WTC11 (cell line): ENCODE data around the gene CLP1. TPM values are rescaled to one million over a fixed set of nuclear protein-coding genes. Genes with fewer than 3 reads are reported as not detected.

Source experiments
- ATAC-seq: fragments of 200-7000 bp; cut with Tn5 transposase; 2 replicates; pipeline ENCODE4 v1.10.0; 2021; ENCODE audit warnings: mild to moderate bottlenecking, moderate library complexity
- CTCF ChIA-PET: fragments of 300-600 bp; sonication (Branson Sonifier 250); formaldehyde crosslinking; loops from one replicate; lab custom pipeline; 2021; ENCODE audit warnings: antibody characterized with exemption; lab: Charles Lee
- POLR2A ChIA-PET: fragments of 350-600 bp; sonication (Branson Sonifier 250); formaldehyde crosslinking; loops from one replicate; lab custom pipeline; 2021; ENCODE audit warnings: antibody characterized with exemption; lab: Charles Lee
- DNase-seq: peaks from one replicate; pipeline ENCODE4 v3.0.0; 2021; ENCODE audit warnings: low spot score
- H3K27ac Mint-ChIP-seq: 2 replicates; pipeline ENCODE4 v1.8.0; 2021; ENCODE audit warnings: mixed read lengths
- H3K27me3 Mint-ChIP-seq: 2 replicates; pipeline ENCODE4 v1.8.0; 2021; ENCODE audit warnings: low read depth, mild to moderate bottlenecking, moderate library complexity, mixed read lengths
- H3K36me3 Mint-ChIP-seq: 2 replicates; pipeline ENCODE4 v1.8.0; 2021; ENCODE audit warnings: mixed read lengths
- H3K4me1 Mint-ChIP-seq: 2 replicates; pipeline ENCODE4 v1.8.0; 2022; ENCODE audit warnings: mixed read lengths
- H3K4me3 Mint-ChIP-seq: 2 replicates; pipeline ENCODE4 v1.8.0; 2021; ENCODE audit warnings: mild to moderate bottlenecking, moderate library complexity, mixed read lengths
- H3K9me3 Mint-ChIP-seq: 2 replicates; pipeline ENCODE4 v1.8.0; 2021; ENCODE audit warnings: mixed read lengths
- CBFB ChIP-seq: sonication (generic); formaldehyde crosslinking; IDR thresholded peaks from 2 replicates; pipeline ENCODE4 v1.8.1; 2022; ENCODE audit warnings: mild to moderate bottlenecking, low read depth, missing genetic modification reagents
- HMGA2 ChIP-seq: fragments of 250-450 bp; sonication (Bioruptor Pico); IDR thresholded peaks from 2 replicates; pipeline ENCODE4 v1.4.0; 2021; ENCODE audit warnings: mild to moderate bottlenecking, moderate library complexity
- IRF2 ChIP-seq: sonication (generic); formaldehyde crosslinking; IDR thresholded peaks from 2 replicates; pipeline ENCODE4 v1.8.0; 2022; ENCODE audit warnings: low read depth, missing genetic modification reagents, borderline replicate concordance
- NFE2L1 ChIP-seq: sonication (generic); formaldehyde crosslinking; IDR thresholded peaks from 2 replicates; pipeline ENCODE4 v1.8.1; 2023; ENCODE audit warnings: missing genetic modification reagents
- NFYB ChIP-seq: sonication (generic); formaldehyde crosslinking; conservative IDR thresholded peaks from 2 replicates; pipeline ENCODE4 v1.8.0; 2022; ENCODE audit warnings: low read depth, missing genetic modification reagents
- NR2C2 ChIP-seq: sonication (generic); formaldehyde crosslinking; IDR thresholded peaks from 2 replicates; pipeline ENCODE4 v1.8.0; 2022; ENCODE audit warnings: mild to moderate bottlenecking, missing genetic modification reagents
- RELA ChIP-seq: sonication (generic); formaldehyde crosslinking; IDR thresholded peaks from 2 replicates; pipeline ENCODE4 v1.8.1; 2022; ENCODE audit warnings: missing genetic modification reagents, mild to moderate bottlenecking, borderline replicate concordance
- SMAD4 ChIP-seq: sonication (generic); formaldehyde crosslinking; IDR thresholded peaks from 2 replicates; pipeline ENCODE4 v1.8.0; 2022; ENCODE audit warnings: mild to moderate bottlenecking, missing genetic modification reagents
- TEAD4 ChIP-seq: sonication (generic); formaldehyde crosslinking; IDR thresholded peaks from 2 replicates; pipeline ENCODE4 v1.8.0; 2022; ENCODE audit warnings: mild to moderate bottlenecking, missing genetic modification reagents
- TP53 ChIP-seq: sonication (generic); formaldehyde crosslinking; IDR thresholded peaks from 2 replicates; pipeline ENCODE4 v1.8.1; 2023; ENCODE audit warnings: mild to moderate bottlenecking, missing genetic modification reagents
- ZNF138 ChIP-seq: sonication (generic); formaldehyde crosslinking; conservative IDR thresholded peaks from 2 replicates; pipeline ENCODE4 v1.8.1; 2022; ENCODE audit warnings: mild to moderate bottlenecking, moderate library complexity, missing genetic modification reagents
- ZNF232 ChIP-seq: sonication (generic); formaldehyde crosslinking; IDR thresholded peaks from 2 replicates; pipeline ENCODE4 v1.8.0; 2022; ENCODE audit warnings: mild to moderate bottlenecking, missing genetic modification reagents
- total RNA-seq: library from RNA; stranded (reverse); gene quantifications from 3 replicates; pipeline ENCODE4 v1.2.3, GENCODE V29; 2021
- TF ChIP-seq, protein P1 (sequence below): sonication (generic); formaldehyde crosslinking; IDR thresholded peaks from 2 replicates; pipeline ENCODE4 v1.8.1; 2023; ENCODE audit warnings: mild to moderate bottlenecking, missing genetic modification reagents
- TF ChIP-seq, protein P2 (sequence below): sonication (generic); formaldehyde crosslinking; IDR thresholded peaks from 2 replicates; pipeline ENCODE4 v1.8.1; 2022; ENCODE audit warnings: missing genetic modification reagents, borderline replicate concordance
- TF ChIP-seq, protein P3 (sequence below): sonication (generic); formaldehyde crosslinking; IDR thresholded peaks from 2 replicates; pipeline ENCODE4 v1.8.1; 2022; ENCODE audit warnings: mild to moderate bottlenecking, missing genetic modification reagents, moderate library complexity, borderline replicate concordance
- TF ChIP-seq, protein P4 (sequence below): sonication (generic); formaldehyde crosslinking; IDR thresholded peaks from 2 replicates; pipeline ENCODE4 v1.8.1; 2022; ENCODE audit warnings: mild to moderate bottlenecking, moderate library complexity, missing genetic modification reagents
- TF ChIP-seq, protein P5 (sequence below): sonication (generic); formaldehyde crosslinking; IDR thresholded peaks from 2 replicates; pipeline ENCODE4 v1.8.1; 2023; ENCODE audit warnings: mild to moderate bottlenecking, missing genetic modification reagents, borderline replicate concordance
- TF ChIP-seq, protein P6 (sequence below): fragments of 250-450 bp; sonication (Bioruptor Pico); IDR thresholded peaks from 2 replicates; pipeline ENCODE4 v1.9.0; 2021; ENCODE audit warnings: mild to moderate bottlenecking
- TF ChIP-seq, protein P7 (sequence below): sonication (generic); formaldehyde crosslinking; IDR thresholded peaks from 2 replicates; pipeline ENCODE4 v1.8.0; 2022; ENCODE audit warnings: mild to moderate bottlenecking, missing genetic modification reagents

CLP1 gene
- total RNA-seq, 1 experiment from 2014 or later = 26.3 TPM

DNA sequence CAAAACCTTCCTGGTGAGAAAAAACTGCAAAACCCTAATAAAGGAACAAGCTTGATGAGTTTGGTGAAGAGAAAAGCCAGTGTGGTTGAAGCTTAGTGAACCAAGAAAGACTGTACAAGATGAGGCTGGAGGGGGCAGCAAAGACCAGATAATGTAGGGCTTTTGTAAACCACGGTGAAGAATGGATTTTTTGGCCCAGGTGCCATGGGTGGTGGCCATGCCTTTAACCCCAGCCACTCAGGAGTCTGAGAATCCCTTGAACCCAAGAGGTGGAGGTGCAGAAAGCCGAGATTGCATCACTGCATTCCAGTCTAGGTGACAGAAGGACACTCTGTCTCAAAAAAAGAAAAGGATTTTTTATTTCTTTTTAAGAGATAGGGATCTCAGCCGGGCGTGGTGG, 5.3 kb downstream of the CLP1 start (continued):
- TF ChIP-seq, protein P1, sequence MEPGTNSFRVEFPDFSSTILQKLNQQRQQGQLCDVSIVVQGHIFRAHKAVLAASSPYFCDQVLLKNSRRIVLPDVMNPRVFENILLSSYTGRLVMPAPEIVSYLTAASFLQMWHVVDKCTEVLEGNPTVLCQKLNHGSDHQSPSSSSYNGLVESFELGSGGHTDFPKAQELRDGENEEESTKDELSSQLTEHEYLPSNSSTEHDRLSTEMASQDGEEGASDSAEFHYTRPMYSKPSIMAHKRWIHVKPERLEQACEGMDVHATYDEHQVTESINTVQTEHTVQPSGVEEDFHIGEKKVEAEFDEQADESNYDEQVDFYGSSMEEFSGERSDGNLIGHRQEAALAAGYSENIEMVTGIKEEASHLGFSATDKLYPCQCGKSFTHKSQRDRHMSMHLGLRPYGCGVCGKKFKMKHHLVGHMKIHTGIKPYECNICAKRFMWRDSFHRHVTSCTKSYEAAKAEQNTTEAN (CRISPR knock-in tag) = no peak
- TF ChIP-seq, protein P2, sequence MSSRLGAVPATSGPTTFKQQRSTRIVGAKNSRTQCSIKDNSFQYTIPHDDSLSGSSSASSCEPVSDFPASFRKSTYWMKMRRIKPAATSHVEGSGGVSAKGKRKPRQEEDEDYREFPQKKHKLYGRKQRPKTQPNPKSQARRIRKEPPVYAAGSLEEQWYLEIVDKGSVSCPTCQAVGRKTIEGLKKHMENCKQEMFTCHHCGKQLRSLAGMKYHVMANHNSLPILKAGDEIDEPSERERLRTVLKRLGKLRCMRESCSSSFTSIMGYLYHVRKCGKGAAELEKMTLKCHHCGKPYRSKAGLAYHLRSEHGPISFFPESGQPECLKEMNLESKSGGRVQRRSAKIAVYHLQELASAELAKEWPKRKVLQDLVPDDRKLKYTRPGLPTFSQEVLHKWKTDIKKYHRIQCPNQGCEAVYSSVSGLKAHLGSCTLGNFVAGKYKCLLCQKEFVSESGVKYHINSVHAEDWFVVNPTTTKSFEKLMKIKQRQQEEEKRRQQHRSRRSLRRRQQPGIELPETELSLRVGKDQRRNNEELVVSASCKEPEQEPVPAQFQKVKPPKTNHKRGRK = no peak
- no peak for TF ChIP-seq NFE2L1 (CRISPR knock-in tag)

DNA sequence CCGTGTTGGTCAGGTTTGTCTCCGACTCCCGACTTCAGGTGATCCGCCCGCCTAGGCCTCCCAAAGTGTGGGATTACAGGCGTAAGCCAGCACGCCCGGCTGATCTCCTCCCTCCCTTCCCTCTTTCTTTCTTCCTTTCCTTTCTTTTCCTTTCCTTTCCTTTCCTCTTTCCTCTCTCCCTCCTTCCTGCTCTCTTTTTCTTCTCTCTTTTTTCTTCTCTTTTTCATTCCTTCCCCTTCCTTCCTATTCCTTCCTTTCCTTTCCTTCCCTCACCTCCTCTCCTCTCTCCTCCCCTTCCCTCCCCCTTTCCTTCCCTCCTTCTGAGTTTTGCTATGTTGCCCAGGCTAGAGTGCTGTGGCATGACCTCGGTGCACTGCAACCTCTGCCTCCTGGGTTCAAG, 6.4 kb downstream of the CLP1 start:
- H3K4me3 Mint-ChIP-seq = no peak overlapping the region
- no peaks in the 10 kb centered on the region for H3K9me3 Mint-ChIP-seq
- TF ChIP-seq, protein P3, sequence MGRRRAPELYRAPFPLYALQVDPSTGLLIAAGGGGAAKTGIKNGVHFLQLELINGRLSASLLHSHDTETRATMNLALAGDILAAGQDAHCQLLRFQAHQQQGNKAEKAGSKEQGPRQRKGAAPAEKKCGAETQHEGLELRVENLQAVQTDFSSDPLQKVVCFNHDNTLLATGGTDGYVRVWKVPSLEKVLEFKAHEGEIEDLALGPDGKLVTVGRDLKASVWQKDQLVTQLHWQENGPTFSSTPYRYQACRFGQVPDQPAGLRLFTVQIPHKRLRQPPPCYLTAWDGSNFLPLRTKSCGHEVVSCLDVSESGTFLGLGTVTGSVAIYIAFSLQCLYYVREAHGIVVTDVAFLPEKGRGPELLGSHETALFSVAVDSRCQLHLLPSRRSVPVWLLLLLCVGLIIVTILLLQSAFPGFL (CRISPR knock-in tag) = no peak
- TF ChIP-seq IRF2 (CRISPR knock-in tag) = no peak
- no peak for TF ChIP-seq ZNF232
- TF ChIP-seq NR2C2 (CRISPR knock-in tag) = no peak
- no peak for TF ChIP-seq SMAD4 (CRISPR knock-in tag)
- no peak for TF ChIP-seq CBFB
- DNase-seq (no peak), ATAC-seq (no peak)
- H3K4me1 Mint-ChIP-seq = peaks cover 5% of the 10 kb centered on the region
- ChIA-PET CTCF (interaction anchor here (1.6 kb wide), 1 partner anchor 860 kb away, joined by 5 read pairs; no protein-coding TSS in a partner anchor), POLR2A (no interaction called here)
- H3K27me3 Mint-ChIP-seq = no peaks in the 10 kb centered on the region
- H3K36me3 Mint-ChIP-seq = peaks cover 32% of the 10 kb centered on the region
- no peak overlapping the region for H3K27ac Mint-ChIP-seq

DNA sequence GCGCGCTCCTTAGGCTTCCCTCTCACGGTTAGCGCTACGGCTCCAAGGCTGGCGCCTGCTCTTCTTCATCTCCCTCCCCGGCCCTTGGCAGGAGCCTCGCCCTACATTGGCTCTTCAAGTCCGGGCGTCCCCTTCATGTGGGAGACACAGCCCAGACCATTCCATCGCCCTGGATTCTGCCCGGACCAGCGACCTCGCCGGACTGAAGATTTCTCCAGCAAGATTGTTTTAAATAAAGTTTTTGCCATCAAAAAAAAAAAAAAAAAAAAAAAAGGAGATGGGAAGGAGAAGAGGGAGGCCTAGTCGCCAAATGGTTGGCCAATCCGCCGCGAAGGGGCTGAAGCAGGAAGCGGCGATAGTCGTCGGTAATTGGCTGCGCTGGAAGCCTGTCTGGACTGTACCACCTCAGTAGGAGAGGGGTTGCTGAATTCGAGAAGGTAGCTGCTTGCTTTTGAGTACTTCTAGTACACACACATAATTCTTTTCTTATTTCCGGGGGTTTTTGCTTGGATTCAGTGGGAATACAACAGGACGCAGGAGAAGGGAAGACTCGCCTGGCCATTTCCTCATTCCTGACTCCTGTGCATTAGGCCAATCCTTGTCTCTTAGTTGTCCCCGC, 9.7 kb downstream of the CLP1 start:
- DNase-seq (peak; percentile 93), ATAC-seq (peak; percentile 78)
- Mint-ChIP-seq H3K4me3 (peak overlapping the region; percentile 99), H3K9me3 (no peaks in the 10 kb centered on the region), H3K36me3 (peaks cover 15% of the 10 kb centered on the region), H3K27ac (peak overlapping the region; percentile 100), H3K27me3 (no peaks in the 10 kb centered on the region), H3K4me1 (peaks cover 16% of the 10 kb centered on the region)
- CTCF ChIA-PET = interaction anchor here (1.0 kb wide), 1 partner anchor 23 kb away, joined by 3 read pairs; no protein-coding TSS in a partner anchor
- POLR2A ChIA-PET = interaction anchor here (0.7 to 2.0 kb wide), 2 partner anchors 20 to 28 kb away, joined by 5 to 8 read pairs; no protein-coding TSS in a partner anchor
- TF ChIP-seq, protein P4, sequence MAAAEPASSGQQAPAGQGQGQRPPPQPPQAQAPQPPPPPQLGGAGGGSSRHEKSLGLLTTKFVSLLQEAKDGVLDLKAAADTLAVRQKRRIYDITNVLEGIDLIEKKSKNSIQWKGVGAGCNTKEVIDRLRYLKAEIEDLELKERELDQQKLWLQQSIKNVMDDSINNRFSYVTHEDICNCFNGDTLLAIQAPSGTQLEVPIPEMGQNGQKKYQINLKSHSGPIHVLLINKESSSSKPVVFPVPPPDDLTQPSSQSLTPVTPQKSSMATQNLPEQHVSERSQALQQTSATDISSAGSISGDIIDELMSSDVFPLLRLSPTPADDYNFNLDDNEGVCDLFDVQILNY (CRISPR knock-in tag) = no peak
- no peak for TF ChIP-seq ZNF138 (CRISPR knock-in tag)
- TF ChIP-seq, protein P5, sequence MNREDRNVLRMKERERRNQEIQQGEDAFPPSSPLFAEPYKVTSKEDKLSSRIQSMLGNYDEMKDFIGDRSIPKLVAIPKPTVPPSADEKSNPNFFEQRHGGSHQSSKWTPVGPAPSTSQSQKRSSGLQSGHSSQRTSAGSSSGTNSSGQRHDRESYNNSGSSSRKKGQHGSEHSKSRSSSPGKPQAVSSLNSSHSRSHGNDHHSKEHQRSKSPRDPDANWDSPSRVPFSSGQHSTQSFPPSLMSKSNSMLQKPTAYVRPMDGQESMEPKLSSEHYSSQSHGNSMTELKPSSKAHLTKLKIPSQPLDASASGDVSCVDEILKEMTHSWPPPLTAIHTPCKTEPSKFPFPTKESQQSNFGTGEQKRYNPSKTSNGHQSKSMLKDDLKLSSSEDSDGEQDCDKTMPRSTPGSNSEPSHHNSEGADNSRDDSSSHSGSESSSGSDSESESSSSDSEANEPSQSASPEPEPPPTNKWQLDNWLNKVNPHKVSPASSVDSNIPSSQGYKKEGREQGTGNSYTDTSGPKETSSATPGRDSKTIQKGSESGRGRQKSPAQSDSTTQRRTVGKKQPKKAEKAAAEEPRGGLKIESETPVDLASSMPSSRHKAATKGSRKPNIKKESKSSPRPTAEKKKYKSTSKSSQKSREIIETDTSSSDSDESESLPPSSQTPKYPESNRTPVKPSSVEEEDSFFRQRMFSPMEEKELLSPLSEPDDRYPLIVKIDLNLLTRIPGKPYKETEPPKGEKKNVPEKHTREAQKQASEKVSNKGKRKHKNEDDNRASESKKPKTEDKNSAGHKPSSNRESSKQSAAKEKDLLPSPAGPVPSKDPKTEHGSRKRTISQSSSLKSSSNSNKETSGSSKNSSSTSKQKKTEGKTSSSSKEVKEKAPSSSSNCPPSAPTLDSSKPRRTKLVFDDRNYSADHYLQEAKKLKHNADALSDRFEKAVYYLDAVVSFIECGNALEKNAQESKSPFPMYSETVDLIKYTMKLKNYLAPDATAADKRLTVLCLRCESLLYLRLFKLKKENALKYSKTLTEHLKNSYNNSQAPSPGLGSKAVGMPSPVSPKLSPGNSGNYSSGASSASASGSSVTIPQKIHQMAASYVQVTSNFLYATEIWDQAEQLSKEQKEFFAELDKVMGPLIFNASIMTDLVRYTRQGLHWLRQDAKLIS (CRISPR knock-in tag) = no peak
- TF ChIP-seq, protein P6, sequence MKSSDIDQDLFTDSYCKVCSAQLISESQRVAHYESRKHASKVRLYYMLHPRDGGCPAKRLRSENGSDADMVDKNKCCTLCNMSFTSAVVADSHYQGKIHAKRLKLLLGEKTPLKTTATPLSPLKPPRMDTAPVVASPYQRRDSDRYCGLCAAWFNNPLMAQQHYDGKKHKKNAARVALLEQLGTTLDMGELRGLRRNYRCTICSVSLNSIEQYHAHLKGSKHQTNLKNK (CRISPR knock-in tag) = no peak
- no peak for TF ChIP-seq RELA (CRISPR knock-in tag)
- peak; percentile 77 for TF ChIP-seq NFYB (CRISPR knock-in tag)
- TF ChIP-seq, protein P3 (CRISPR knock-in tag) = no peak
- 0 out of 2 replicates have a peak, but pooled peaks have one; percentile 9 for TF ChIP-seq NFE2L1 (CRISPR knock-in tag)
- TF ChIP-seq, protein P7, sequence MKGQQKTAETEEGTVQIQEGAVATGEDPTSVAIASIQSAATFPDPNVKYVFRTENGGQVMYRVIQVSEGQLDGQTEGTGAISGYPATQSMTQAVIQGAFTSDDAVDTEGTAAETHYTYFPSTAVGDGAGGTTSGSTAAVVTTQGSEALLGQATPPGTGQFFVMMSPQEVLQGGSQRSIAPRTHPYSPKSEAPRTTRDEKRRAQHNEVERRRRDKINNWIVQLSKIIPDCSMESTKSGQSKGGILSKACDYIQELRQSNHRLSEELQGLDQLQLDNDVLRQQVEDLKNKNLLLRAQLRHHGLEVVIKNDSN (CRISPR knock-in tag) = peak; percentile 36; the same call in 1 of the 2 replicates
- no peak for TF ChIP-seq TP53
- peak; percentile 12; the same call in 1 of the 2 replicates for TF ChIP-seq HMGA2
- TF ChIP-seq TEAD4 (CRISPR knock-in tag) = 0 out of 2 replicates have a peak, but pooled peaks have one; percentile 46
